BE2C (cell line): ENCODE measurements around the gene SV2C.

ENCODE experiments used
- DNase-seq: peaks from one replicate; pipeline ENCODE4 v3.0.0-alpha.2; 2020
- H3K27me3 ChIP-seq: fragments of 250-450 bp; sonication (Bioruptor Pico); 2 replicates; pipeline ENCODE4 v1.5.1; 2020; ENCODE audit warnings: mild to moderate bottlenecking
- H3K36me3 ChIP-seq: fragments of 250-450 bp; sonication (Bioruptor Pico); 2 replicates; pipeline ENCODE4 v1.5.1; 2020; ENCODE audit warnings: mild to moderate bottlenecking
- H3K4me1 ChIP-seq: fragments of 250-450 bp; sonication (Bioruptor Pico); 2 replicates; pipeline ENCODE4 v1.5.1; 2020
- H3K4me3 ChIP-seq: 2 replicates; pipeline ENCODE4 v1.5.1; 2011; ENCODE audit warnings: low read depth, low read length
- H3K9me3 ChIP-seq: fragments of 250-450 bp; sonication (Bioruptor Pico); 2 replicates; pipeline ENCODE4 v1.5.1; 2020
- CTCF ChIP-seq: IDR thresholded peaks from 2 replicates; pipeline ENCODE4 v1.5.1; 2012; ENCODE audit warnings: mild to moderate bottlenecking, low read depth, low read length

SV2C gene

GRCh38 chr5:76273206-76273885 lies 190.2 kb downstream of the SV2C start:
- Histone ChIP-seq H3K4me3 (no peak overlapping the region), H3K27me3 (peaks cover 4% of the 10 kb centered on the region; the same call in 1 of the 2 replicates), H3K4me1 (no peaks in the 10 kb centered on the region), H3K9me3 (no peaks in the 10 kb centered on the region), H3K36me3 (no peaks in the 10 kb centered on the region)
- TF ChIP-seq CTCF = no peak
- no peak for DNase-seq

- Histone ChIP-seq H3K36me3 (no peaks in the 10 kb centered on the region), H3K27me3 (no peaks in the 10 kb centered on the region), H3K4me3 (no peak overlapping the region), H3K4me1 (no peaks in the 10 kb centered on the region), H3K9me3 (no peaks in the 10 kb centered on the region)
- no peak for TF ChIP-seq CTCF
- no peak for DNase-seq
Observed at GRCh38 chr5:76274571-76274970, 191.4 kb downstream of the SV2C start.

GRCh38 chr5:76277736-76278135 lies 194.6 kb downstream of the SV2C start:
- H3K9me3 ChIP-seq = no peaks in the 10 kb centered on the region
- TF ChIP-seq CTCF = no peak
- H3K4me3 ChIP-seq = no peak overlapping the region
- DNase-seq = no peak
- no peaks in the 10 kb centered on the region for H3K4me1 ChIP-seq
- no peaks in the 10 kb centered on the region for H3K36me3 ChIP-seq
- H3K27me3 ChIP-seq = 0 out of 2 replicates have a peak, but pooled peaks cover 3% of the 10 kb centered on the region

- Histone ChIP-seq H3K36me3 (no peaks in the 10 kb centered on the region), H3K9me3 (no peaks in the 10 kb centered on the region), H3K4me1 (no peaks in the 10 kb centered on the region), H3K4me3 (no peak overlapping the region), H3K27me3 (0 out of 2 replicates have a peak, but pooled peaks cover 3% of the 10 kb centered on the region)
- no peak for TF ChIP-seq CTCF
- no peak for DNase-seq
Observed at GRCh38 chr5:76278261-76278789, 195.1 kb downstream of the SV2C start.

GRCh38 chr5:76280494-76280893 lies 197.3 kb downstream of the SV2C start:
- Histone ChIP-seq H3K36me3 (no peaks in the 10 kb centered on the region), H3K9me3 (no peaks in the 10 kb centered on the region), H3K4me1 (no peaks in the 10 kb centered on the region), H3K27me3 (0 out of 2 replicates have a peak, but pooled peaks cover 3% of the 10 kb centered on the region), H3K4me3 (no peak overlapping the region)
- no peak for TF ChIP-seq CTCF
- DNase-seq = no peak

GRCh38 chr5:76283670-76284069 lies 200.5 kb downstream of the SV2C start:
- Histone ChIP-seq H3K4me3 (no peak overlapping the region), H3K36me3 (no peaks in the 10 kb centered on the region), H3K9me3 (no peaks in the 10 kb centered on the region), H3K27me3 (0 out of 2 replicates have a peak, but pooled peaks cover 3% of the 10 kb centered on the region), H3K4me1 (no peaks in the 10 kb centered on the region)
- no peak for TF ChIP-seq CTCF
- DNase-seq = no peak
